Measurements from ENCODE around the gene CAST.

The CAST gene

DNA sequence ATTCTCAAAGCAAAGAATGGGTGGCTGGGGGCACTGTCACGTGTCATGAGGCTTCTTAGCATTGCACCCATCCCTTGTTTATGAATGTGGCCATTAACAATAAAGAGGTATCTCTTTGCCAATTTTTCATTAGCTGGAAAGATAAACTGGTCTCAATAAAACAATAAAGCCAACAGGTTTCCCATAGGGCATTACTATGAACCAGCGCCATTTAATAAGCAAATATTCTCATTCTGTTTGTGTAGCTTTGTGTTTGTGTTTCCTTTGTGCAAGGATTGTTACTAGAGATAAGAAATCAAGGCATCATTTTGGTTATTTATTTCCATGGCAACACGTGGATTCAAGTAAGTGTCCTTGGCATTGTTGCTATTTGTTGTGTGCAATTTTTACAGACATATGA is 37.6 kb upstream of the CAST start:
- DNase-seq (ENCODE audit: low read depth, low spot score) = no peak
- TF ChIP-seq ZNF274 (IDR thresholded peaks at IDR 0.05; ENCODE audit: low read depth, low read length) (no peak), SUZ12 (IDR thresholded peaks at IDR 0.05; ENCODE audit: extremely low read depth, insufficient read depth, insufficient read length) (no peak), YY1 (IDR thresholded peaks at IDR 0.05; ENCODE audit: insufficient read depth, insufficient read length) (no peak)
- no peaks in the 10 kb centered on the region for H3K27me3 ChIP-seq (ENCODE audit: insufficient read depth, insufficient read length)

GRCh38 chr5:96625365-96625764 is 36.8 kb upstream of the CAST start:
- Histone ChIP-seq H3K27me3 (ENCODE audit: insufficient read depth, insufficient read length) (no peaks in the 10 kb centered on the region), H3K9ac (ENCODE audit: insufficient read length, low read depth) (no peak overlapping the region), H3K4me1 (ENCODE audit: insufficient read depth, insufficient read length) (no peaks in the 10 kb centered on the region), H3K36me3 (ENCODE audit: insufficient read depth, insufficient read length, low read length) (no peaks in the 10 kb centered on the region), H3K9me3 (ENCODE audit: insufficient read depth, low read length) (no peaks in the 10 kb centered on the region), H3K4me3 (ENCODE audit: insufficient read length, low read depth) (no peak overlapping the region)
- no peak for DNase-seq (ENCODE audit: low read depth, low spot score)
- TF ChIP-seq ZNF274 (IDR thresholded peaks at IDR 0.05; ENCODE audit: low read depth, low read length) = no peak
- TF ChIP-seq SUZ12 (IDR thresholded peaks at IDR 0.05; ENCODE audit: extremely low read depth, insufficient read depth, insufficient read length) = no peak

More for the DNA sequence above, 37.6 kb upstream of the CAST start:
- H3K4me1 ChIP-seq (ENCODE audit: insufficient read depth, insufficient read length) = no peaks in the 10 kb centered on the region
- H3K9ac ChIP-seq (ENCODE audit: insufficient read length, low read depth) = no peak overlapping the region
- H3K9me3 ChIP-seq (ENCODE audit: insufficient read depth, low read length) = 0 out of 2 replicates have a peak, but pooled peaks cover 2% of the 10 kb centered on the region
- no peaks in the 10 kb centered on the region for H3K36me3 ChIP-seq (ENCODE audit: insufficient read depth, insufficient read length, low read length)
- no peak overlapping the region for H3K4me3 ChIP-seq (ENCODE audit: insufficient read length, low read depth)

GRCh38 chr5:96626956-96627355 is 35.2 kb upstream of the CAST start:
- TF ChIP-seq YY1 (IDR thresholded peaks at IDR 0.05; ENCODE audit: insufficient read depth, insufficient read length) (no peak), SUZ12 (IDR thresholded peaks at IDR 0.05; ENCODE audit: extremely low read depth, insufficient read depth, insufficient read length) (no peak), ZNF274 (IDR thresholded peaks at IDR 0.05; ENCODE audit: low read depth, low read length) (no peak)
- no peaks in the 10 kb centered on the region for H3K27me3 ChIP-seq (ENCODE audit: insufficient read depth, insufficient read length)
- no peaks in the 10 kb centered on the region for H3K36me3 ChIP-seq (ENCODE audit: insufficient read depth, insufficient read length, low read length)
- H3K4me1 ChIP-seq (ENCODE audit: insufficient read depth, insufficient read length) = no peaks in the 10 kb centered on the region
- no peak overlapping the region for H3K4me3 ChIP-seq (ENCODE audit: insufficient read length, low read depth)
- H3K9me3 ChIP-seq (ENCODE audit: insufficient read depth, low read length) = no peaks in the 10 kb centered on the region
- no peak for DNase-seq (ENCODE audit: low read depth, low spot score)
- H3K9ac ChIP-seq (ENCODE audit: insufficient read length, low read depth) = no peak overlapping the region

- no peaks in the 10 kb centered on the region for H3K27me3 ChIP-seq (ENCODE audit: insufficient read depth, insufficient read length)
- DNase-seq (ENCODE audit: low read depth, low spot score) = no peak
- H3K4me1 ChIP-seq (ENCODE audit: insufficient read depth, insufficient read length) = no peaks in the 10 kb centered on the region
- no peaks in the 10 kb centered on the region for H3K9me3 ChIP-seq (ENCODE audit: insufficient read depth, low read length)
- H3K4me3 ChIP-seq (ENCODE audit: insufficient read length, low read depth) = no peak overlapping the region
- TF ChIP-seq ZNF274 (IDR thresholded peaks at IDR 0.05; ENCODE audit: low read depth, low read length) (no peak), YY1 (IDR thresholded peaks at IDR 0.05; ENCODE audit: insufficient read depth, insufficient read length) (no peak)
- H3K36me3 ChIP-seq (ENCODE audit: insufficient read depth, insufficient read length, low read length) = no peaks in the 10 kb centered on the region
- H3K9ac ChIP-seq (ENCODE audit: insufficient read length, low read depth) = no peak overlapping the region
Measured at GRCh38 chr5:96627792-96628398, 34.3 kb upstream of the CAST start.

DNA sequence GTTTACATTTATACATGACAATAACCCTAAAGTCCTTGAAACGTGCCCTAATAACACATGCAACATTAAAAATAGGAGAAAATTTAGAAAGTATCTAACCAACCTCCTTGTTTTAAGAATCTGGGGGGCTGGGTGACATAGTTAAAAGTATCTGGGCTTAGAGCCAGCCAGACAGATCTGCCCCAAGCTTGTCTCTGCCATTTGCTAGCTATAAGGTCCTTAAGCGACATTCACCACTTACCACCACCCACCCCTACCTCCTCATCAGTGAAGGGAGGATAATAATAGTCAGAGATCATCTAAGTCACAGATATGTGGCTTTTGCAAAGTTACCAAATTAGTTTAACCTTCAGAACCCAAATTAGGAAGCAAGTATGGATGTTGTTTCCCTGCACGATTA is 33.8 kb upstream of the CAST start:
- TF ChIP-seq ZNF274 (IDR thresholded peaks at IDR 0.05; ENCODE audit: low read depth, low read length) = no peak
- TF ChIP-seq YY1 (IDR thresholded peaks at IDR 0.05; ENCODE audit: insufficient read depth, insufficient read length) = no peak
- no peak for TF ChIP-seq SUZ12 (IDR thresholded peaks at IDR 0.05; ENCODE audit: extremely low read depth, insufficient read depth, insufficient read length)
- Histone ChIP-seq H3K9me3 (ENCODE audit: insufficient read depth, low read length) (no peaks in the 10 kb centered on the region), H3K4me3 (ENCODE audit: insufficient read length, low read depth) (no peak overlapping the region), H3K27me3 (ENCODE audit: insufficient read depth, insufficient read length) (no peaks in the 10 kb centered on the region), H3K4me1 (ENCODE audit: insufficient read depth, insufficient read length) (no peaks in the 10 kb centered on the region), H3K9ac (ENCODE audit: insufficient read length, low read depth) (no peak overlapping the region), H3K36me3 (ENCODE audit: insufficient read depth, insufficient read length, low read length) (no peaks in the 10 kb centered on the region)
- no peak for DNase-seq (ENCODE audit: low read depth, low spot score)

GRCh38 chr5:96629774-96630173 is 32.4 kb upstream of the CAST start:
- Histone ChIP-seq H3K9me3 (ENCODE audit: insufficient read depth, low read length) (no peaks in the 10 kb centered on the region), H3K4me1 (ENCODE audit: insufficient read depth, insufficient read length) (no peaks in the 10 kb centered on the region), H3K36me3 (ENCODE audit: insufficient read depth, insufficient read length, low read length) (no peaks in the 10 kb centered on the region), H3K9ac (ENCODE audit: insufficient read length, low read depth) (no peak overlapping the region), H3K4me3 (ENCODE audit: insufficient read length, low read depth) (no peak overlapping the region), H3K27me3 (ENCODE audit: insufficient read depth, insufficient read length) (no peaks in the 10 kb centered on the region)
- no peak for TF ChIP-seq SUZ12 (IDR thresholded peaks at IDR 0.05; ENCODE audit: extremely low read depth, insufficient read depth, insufficient read length)
- TF ChIP-seq ZNF274 (IDR thresholded peaks at IDR 0.05; ENCODE audit: low read depth, low read length) = no peak
- no peak for TF ChIP-seq YY1 (IDR thresholded peaks at IDR 0.05; ENCODE audit: insufficient read depth, insufficient read length)
- DNase-seq (ENCODE audit: low read depth, low spot score) = no peak

DNA sequence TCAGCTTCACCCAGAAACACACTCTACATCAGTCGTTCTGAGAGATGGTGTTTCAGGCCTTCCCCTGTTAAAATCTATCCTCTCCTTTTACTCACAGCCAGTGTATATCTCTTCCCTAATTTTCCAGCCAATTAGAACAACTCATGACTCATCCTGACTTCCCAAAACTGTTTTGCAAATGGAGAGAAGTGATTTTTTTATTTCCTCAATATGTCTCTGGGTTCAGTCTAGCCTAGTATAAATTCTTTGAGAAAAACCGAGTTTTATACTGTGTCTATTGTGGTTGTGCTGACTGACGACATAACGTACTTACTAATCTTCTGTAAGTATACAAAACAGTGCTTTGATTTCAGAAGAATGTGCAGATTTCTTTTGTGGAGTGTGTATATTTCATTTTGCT is 28.4 kb upstream of the CAST start:
- Histone ChIP-seq H3K27me3 (ENCODE audit: insufficient read depth, insufficient read length) (no peaks in the 10 kb centered on the region), H3K4me3 (ENCODE audit: insufficient read length, low read depth) (no peak overlapping the region), H3K36me3 (ENCODE audit: insufficient read depth, insufficient read length, low read length) (no peaks in the 10 kb centered on the region), H3K9me3 (ENCODE audit: insufficient read depth, low read length) (no peaks in the 10 kb centered on the region), H3K9ac (ENCODE audit: insufficient read length, low read depth) (no peak overlapping the region), H3K4me1 (ENCODE audit: insufficient read depth, insufficient read length) (no peaks in the 10 kb centered on the region)
- no peak for TF ChIP-seq ZNF274 (IDR thresholded peaks at IDR 0.05; ENCODE audit: low read depth, low read length)
- TF ChIP-seq SUZ12 (IDR thresholded peaks at IDR 0.05; ENCODE audit: extremely low read depth, insufficient read depth, insufficient read length) = no peak
- TF ChIP-seq YY1 (IDR thresholded peaks at IDR 0.05; ENCODE audit: insufficient read depth, insufficient read length) = no peak
- DNase-seq (ENCODE audit: low read depth, low spot score) = no peak

All from NT2/D1 (cell line).